ENCODE data around the gene GPC5. TPM values are rescaled to one million over a fixed set of nuclear protein-coding genes. Genes with fewer than 3 reads are reported as not detected.

GPC5 gene
- total RNA-seq, 1 experiment from 2014 or later: 0.15 TPM

DNA sequence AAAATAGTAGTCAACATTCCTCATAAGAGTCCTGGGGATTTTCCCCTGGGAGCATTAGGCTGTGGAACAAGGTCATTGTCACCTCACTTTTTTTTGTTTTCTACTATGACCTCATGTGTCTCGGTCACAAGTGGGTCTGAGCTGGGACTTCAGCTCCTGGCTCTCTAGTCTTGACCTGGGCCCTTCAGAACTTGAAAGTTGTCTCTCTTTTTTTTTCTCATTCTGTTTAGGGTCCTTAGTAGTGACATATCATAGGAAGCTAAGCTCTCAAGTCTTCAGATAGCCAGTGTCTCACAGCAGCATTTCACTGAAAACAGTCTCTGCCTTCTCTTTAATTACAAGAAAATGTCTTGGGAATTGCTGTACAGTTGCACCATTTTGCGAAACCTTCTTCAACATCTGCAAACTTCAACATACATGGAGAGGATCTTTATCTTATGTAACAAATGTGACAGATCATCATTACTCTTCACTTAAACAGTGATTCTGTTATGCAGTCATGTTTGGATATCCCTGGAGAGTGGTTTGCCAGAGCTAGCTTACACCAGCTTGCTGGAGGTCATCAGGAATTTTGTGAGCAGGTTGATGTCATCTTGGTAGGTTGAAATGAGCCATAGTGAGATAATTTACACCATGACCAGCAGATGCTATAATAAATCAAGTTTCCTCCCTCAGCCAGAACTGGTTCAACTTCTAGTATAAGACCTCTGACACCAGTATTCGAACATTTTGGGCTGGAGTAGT, 131.5 kb downstream of the GPC5 start:
- no peak for DNase-seq
- no peaks in the 10 kb centered on the region for H3K79me1 ChIP-seq (ENCODE audit: insufficient read depth, low read depth, low read length, poor library complexity, severe bottlenecking)
- no peak overlapping the region for H3K4me3 Mint-ChIP-seq

More for the DNA sequence above, 131.5 kb downstream of the GPC5 start:
- Histone ChIP-seq H3K4me2 (ENCODE audit: insufficient read depth, insufficient read length, low read length) (no peak overlapping the region), H3K56ac (ENCODE audit: insufficient read length, low read depth, low read length) (no peak overlapping the region), H3K27ac (ENCODE audit: insufficient read length, low read depth, low read length) (no peak overlapping the region), H2BK12ac (ENCODE audit: insufficient read length, low read depth, low read length) (no peak overlapping the region), H3K9me3 (ENCODE audit: control insufficient read depth, low read depth, low read length) (no peaks in the 10 kb centered on the region), H2AK5ac (ENCODE audit: insufficient read length, low read length) (no peak overlapping the region), H4K20me1 (ENCODE audit: control insufficient read depth, insufficient read depth, insufficient read length) (no peaks in the 10 kb centered on the region), H3K79me2 (ENCODE audit: insufficient read depth, low read length) (no peaks in the 10 kb centered on the region), H3K4ac (ENCODE audit: low read depth, low read length) (no peak overlapping the region), H2BK20ac (ENCODE audit: low read depth, low read length, poor library complexity, severe bottlenecking) (no peak overlapping the region), H4K91ac (ENCODE audit: insufficient read length, low read depth, low read length) (no peak overlapping the region), H4K5ac (ENCODE audit: insufficient read length, low read depth, low read length) (no peak overlapping the region), H3K4me1 (ENCODE audit: insufficient read depth, low read length) (no peaks in the 10 kb centered on the region), H2AFZ (ENCODE audit: low read length) (no peak overlapping the region), H2BK5ac (ENCODE audit: insufficient read length, low read length) (no peak overlapping the region), H3K14ac (ENCODE audit: insufficient read depth, low read length) (no peak overlapping the region), H2BK120ac (ENCODE audit: low read depth, low read length, poor library complexity, severe bottlenecking) (no peak overlapping the region), H3K23me2 (ENCODE audit: insufficient read length, low read depth, low read length, poor library complexity, severe bottlenecking) (no peaks in the 10 kb centered on the region), H3K27me3 (ENCODE audit: insufficient read depth, low read length) (no peaks in the 10 kb centered on the region), H3T11ph (ENCODE audit: low read length) (no peak overlapping the region), H3K23ac (ENCODE audit: insufficient read length, low read depth, low read length) (no peak overlapping the region), H2BK15ac (ENCODE audit: low read depth, low read length) (no peak overlapping the region), H3K9ac (ENCODE audit: extremely low read depth, insufficient read length, low read length) (no peak overlapping the region), H3K18ac (ENCODE audit: insufficient read length, low read depth, low read length) (no peak overlapping the region), H4K8ac (replicated peaks; ENCODE audit: insufficient read length, low read depth, low read length) (no peak overlapping the region)
- H3K4me1 Mint-ChIP-seq: peaks cover 0 to 2% of the 10 kb centered on the region in 2 experiments; a peak in 1 of 4 replicates
- no peaks in the 10 kb centered on the region; the same call in 1 of the 2 replicates for H3K27me3 Mint-ChIP-seq (ENCODE audit: low read depth)
- H3K36me3 Mint-ChIP-seq (ENCODE audit: insufficient read depth in 1 of 3, low read depth in 3 of 3): peaks cover 0 to 3% (median 0%) of the 10 kb centered on the region in 3 experiments; a peak in 2 of 7 replicates
- H3K27ac Mint-ChIP-seq: no peak overlapping the region; a peak in 1 of 7 replicates
- TF ChIP-seq, protein P1, sequence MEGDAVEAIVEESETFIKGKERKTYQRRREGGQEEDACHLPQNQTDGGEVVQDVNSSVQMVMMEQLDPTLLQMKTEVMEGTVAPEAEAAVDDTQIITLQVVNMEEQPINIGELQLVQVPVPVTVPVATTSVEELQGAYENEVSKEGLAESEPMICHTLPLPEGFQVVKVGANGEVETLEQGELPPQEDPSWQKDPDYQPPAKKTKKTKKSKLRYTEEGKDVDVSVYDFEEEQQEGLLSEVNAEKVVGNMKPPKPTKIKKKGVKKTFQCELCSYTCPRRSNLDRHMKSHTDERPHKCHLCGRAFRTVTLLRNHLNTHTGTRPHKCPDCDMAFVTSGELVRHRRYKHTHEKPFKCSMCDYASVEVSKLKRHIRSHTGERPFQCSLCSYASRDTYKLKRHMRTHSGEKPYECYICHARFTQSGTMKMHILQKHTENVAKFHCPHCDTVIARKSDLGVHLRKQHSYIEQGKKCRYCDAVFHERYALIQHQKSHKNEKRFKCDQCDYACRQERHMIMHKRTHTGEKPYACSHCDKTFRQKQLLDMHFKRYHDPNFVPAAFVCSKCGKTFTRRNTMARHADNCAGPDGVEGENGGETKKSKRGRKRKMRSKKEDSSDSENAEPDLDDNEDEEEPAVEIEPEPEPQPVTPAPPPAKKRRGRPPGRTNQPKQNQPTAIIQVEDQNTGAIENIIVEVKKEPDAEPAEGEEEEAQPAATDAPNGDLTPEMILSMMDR (conservative IDR thresholded peaks at IDR 0.05): no peak
- peaks cover 6 to 13% of the 10 kb centered on the region in 2 experiments; a peak in 4 of 5 replicates for H3K9me3 Mint-ChIP-seq
- no CpG with 5 or more reads among the region's 3 CpGs for whole genome bisulfite sequencing (ENCODE audit: extremely low coverage, insufficient read length, low lambda C conversion rate)

Measured in H9 (cell line).